AG09319 (cell line): ENCODE results near the gene PMIS2.
"Not testable (repeated sequence)": the region's sequence is repeated elsewhere in the genome, so short reads cannot be mapped to it uniquely, and the experiment has no call there.

ENCODE experiments used
- DNase-seq: peaks from one replicate; pipeline ENCODE4 v3.0.0-alpha.2; 2010; ENCODE audit warnings: low read depth; ENCODE audit errors: extremely low read depth
- TF ChIP-seq, protein P1 (sequence below): IDR thresholded peaks from 2 replicates; pipeline ENCODE4 v1.5.1; 2011; ENCODE audit warnings: low read depth, mild to moderate bottlenecking, inconsistent platforms, low read length, moderate library complexity

Gene PMIS2

DNA sequence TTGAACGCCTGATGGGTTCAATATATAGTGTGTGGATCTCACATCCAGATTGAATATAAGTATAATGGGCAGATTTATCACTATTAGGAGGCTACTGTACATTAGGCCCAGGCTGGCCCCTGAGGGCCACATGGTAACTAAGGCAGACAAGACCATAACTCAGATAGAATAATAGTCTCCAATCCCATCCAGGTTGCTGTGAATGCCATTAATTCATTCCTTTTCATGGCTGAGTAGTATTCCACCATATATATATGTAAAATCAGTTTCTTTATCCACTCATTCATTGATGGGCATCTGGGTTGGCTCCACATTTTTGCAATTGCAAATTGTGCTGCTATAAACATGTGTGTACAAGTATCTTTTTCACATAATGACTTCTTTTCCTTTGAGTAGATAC is 8.1 kb upstream of the PMIS2 start:
- TF ChIP-seq, protein P1, sequence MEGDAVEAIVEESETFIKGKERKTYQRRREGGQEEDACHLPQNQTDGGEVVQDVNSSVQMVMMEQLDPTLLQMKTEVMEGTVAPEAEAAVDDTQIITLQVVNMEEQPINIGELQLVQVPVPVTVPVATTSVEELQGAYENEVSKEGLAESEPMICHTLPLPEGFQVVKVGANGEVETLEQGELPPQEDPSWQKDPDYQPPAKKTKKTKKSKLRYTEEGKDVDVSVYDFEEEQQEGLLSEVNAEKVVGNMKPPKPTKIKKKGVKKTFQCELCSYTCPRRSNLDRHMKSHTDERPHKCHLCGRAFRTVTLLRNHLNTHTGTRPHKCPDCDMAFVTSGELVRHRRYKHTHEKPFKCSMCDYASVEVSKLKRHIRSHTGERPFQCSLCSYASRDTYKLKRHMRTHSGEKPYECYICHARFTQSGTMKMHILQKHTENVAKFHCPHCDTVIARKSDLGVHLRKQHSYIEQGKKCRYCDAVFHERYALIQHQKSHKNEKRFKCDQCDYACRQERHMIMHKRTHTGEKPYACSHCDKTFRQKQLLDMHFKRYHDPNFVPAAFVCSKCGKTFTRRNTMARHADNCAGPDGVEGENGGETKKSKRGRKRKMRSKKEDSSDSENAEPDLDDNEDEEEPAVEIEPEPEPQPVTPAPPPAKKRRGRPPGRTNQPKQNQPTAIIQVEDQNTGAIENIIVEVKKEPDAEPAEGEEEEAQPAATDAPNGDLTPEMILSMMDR: no peak
- no peak for DNase-seq

DNA sequence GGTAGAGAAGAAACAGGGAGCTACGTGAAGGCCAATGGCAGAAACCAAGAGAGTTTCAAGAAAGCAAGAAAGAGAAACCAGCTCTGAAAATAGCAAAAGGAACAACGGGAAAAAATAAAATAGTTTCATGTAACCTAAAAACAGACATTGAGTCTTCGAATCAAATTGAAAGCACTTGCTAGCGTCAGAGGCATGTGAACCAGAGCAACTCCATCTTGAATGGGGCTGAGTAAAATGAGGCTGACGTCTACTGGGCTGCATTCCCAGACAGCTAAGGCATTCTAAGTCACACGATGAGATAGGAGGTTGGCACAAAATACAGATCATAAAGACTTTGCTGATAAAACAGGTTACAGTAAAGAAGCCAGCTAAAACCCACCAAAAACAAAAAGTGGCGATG is 7.3 kb upstream of the PMIS2 start:
- DNase-seq: no peak

DNA sequence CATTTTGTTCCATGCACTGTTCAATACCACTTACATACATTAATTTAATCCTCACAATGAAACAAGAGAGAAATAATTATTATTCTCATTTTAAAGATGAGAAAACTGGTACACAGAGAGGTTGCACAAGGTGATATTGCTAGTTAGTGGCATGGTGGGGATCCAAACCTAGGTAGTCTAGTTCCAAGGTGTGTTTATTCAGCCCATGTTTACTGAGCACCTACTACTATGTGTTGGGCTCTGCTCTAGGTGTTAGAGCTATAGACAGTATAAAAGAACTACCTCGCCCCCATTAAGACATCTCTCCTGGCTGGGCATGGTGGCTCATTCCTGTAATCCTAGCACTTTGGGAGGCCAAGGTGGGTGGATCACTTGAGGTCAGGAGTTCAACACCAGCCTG is 3.2 kb upstream of the PMIS2 start:
- DNase-seq: no peak
- TF ChIP-seq, protein P1: no peak

More for the DNA sequence above, 7.3 kb upstream of the PMIS2 start:
- TF ChIP-seq, protein P1: no peak

DNA sequence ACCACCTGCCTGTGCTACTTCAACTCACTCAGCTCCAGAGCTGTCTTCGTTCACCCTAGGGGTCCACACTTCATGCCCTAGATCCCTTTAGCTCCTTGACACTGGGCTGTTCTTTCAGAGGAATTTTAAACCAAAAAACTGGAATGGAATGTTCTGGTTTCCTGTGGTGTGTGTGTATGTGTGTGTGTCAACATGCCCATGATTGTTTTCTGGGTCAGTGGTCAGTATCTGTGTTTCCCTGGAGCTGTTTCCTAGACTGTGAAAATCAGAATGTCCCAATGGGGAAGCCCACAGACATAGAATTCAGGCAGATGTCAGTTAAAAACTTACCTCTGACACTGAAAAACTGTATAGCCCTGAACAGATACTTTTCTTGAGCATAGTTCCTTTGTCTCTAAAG is 1.3 kb downstream of the PMIS2 start:
- TF ChIP-seq, protein P1: no peak
- no peak for DNase-seq

DNA sequence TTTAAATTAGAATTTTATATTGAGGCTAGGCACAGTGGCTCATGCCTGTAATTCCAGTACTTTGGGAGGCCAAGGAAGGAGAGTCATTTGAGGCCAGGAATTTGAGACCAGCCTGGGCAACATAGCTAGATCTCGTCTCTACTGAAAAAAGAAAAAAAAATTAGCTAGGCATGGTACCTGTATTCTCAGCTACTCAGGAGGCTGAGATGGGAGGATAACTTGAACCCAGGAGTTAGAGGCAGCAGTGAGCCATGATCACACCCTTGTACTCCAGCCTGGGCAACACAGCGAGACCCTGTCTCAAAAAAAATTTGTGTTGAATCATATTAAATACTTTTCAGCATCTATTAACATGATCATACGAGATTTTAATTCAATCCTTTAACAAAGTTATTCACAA is 4.9 kb downstream of the PMIS2 start:
- TF ChIP-seq, protein P1: no peak

DNA sequence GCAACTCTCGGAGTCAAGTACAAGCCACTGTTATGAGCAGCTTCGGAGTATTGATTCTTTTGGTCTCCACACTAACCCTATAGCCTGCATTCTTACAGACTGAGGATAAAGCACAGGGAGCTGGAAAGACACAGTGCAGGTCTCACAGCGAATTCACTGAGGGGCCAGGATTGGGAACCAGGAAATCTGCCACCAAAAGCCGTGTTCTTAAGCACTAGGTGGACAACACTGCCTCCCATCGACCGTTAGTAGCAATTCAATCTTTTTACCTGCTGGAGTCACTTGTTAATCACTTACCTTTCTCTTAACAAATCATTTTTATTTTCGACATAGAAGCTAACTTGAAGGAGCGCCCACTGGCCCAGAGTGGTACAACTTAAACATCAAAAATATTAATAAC is 6.3 kb downstream of the PMIS2 start:
- DNase-seq: no peak
- TF ChIP-seq, protein P1: peak; percentile 46

More for the DNA sequence above, 4.9 kb downstream of the PMIS2 start:
- no peak for DNase-seq

DNA sequence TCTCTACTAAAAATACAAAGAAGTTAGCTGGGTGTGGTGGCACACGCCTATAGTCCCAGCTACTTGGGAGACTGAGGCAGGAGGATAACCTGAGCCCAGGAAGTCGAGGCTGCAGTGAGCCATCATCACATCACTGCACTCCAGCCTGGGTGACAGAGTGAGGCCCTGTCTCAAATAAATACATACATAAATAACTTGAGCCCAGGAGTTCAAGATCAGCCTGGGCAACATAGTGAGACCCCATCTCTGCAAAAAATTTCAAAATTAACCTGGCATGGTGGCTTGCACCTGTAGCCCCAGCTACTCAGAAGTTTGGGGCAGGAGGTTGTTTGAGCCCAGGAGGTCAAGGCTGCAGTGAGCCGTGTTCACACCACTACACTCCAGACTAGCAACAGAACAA is 9.1 kb downstream of the PMIS2 start:
- not testable (repeated sequence) for DNase-seq

DNA sequence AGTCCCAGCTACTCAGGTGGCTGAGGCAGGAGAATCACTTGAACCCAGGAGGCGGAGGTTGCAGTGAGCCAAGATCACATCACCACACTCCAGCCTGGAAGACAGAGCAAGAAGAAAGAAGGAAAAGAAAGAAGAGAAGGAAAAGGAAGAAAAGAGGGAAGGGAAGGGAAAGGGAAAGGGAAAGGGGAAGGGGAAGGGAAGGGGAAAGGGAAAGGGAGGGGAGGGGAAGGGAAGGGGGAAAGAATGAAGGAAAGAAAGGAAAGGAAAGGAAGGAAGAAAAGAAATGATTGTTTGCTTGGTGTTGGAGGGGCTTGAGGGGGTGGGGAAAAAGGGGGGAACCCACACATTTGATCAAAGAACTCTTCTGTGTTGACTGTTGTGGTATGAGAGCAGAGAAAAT is 10.0 kb downstream of the PMIS2 start:
- TF ChIP-seq, protein P1: no peak
- no peak for DNase-seq
